NCI-H82 treated with DMSO at 0.1 percent for 48 hours (cell line): ENCODE measurements around the gene EIF4A3.

Source experiments
- DNase-seq: peaks from one replicate; lab custom pipeline; 2025; ENCODE audit not compliant: unreplicated experiment; lab: John Stamatoyannopoulos, UW

EIF4A3 gene

GRCh38 chr17:80114758-80115157 lies 32.2 kb downstream of the EIF4A3 start:
- DNase-seq: no peak

- no peak for DNase-seq
Measured at GRCh38 chr17:80113033-80113484, 33.9 kb downstream of the EIF4A3 start.

- DNase-seq: no peak
Measured at GRCh38 chr17:80112471-80113032, 34.4 kb downstream of the EIF4A3 start.

GRCh38 chr17:80111702-80112470 lies 35.0 kb downstream of the EIF4A3 start:
- no peak for DNase-seq

DNA sequence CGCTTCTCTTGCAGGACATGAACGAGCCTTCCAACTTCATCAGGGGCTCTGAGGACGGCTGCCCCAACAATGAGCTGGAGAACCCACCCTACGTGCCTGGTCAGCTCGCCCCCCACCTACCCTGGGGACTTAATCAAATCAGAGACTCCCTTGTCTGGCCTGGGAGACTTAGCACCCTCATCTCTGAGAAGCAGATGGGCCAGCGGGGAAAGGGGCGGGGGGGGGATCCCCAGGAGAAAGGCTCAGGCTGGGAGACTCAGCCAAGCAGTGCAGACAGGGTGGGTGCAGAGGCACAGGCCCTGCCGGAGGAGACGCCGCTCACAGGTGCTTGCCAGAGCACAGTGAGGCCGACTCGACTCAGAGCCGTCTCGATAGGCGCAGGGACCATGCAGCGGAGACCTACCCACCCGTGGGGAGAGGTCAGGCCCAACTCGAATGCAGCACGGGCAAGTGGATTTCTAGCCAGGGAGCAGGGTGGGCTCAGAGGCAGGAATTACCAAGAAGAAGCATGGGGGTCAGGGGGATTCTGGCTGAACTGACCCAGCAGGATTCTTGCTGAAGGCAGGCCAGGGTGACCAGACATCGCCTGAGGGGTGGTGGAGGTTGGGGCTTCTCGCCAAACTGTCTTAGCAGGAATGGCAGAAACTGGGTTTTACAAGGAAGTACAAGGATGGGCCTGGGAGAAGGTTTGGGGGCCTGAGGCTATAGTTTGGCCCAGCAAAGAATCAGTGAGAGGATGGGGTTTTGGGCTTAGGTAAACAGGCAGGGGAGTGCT lies 35.8 kb downstream of the EIF4A3 start:
- no peak for DNase-seq

GRCh38 chr17:80110447-80110812 lies 36.5 kb downstream of the EIF4A3 start:
- no peak for DNase-seq

GRCh38 chr17:80109713-80110446 lies 37.0 kb downstream of the EIF4A3 start:
- DNase-seq: no peak

GRCh38 chr17:80109066-80109660 lies 37.8 kb downstream of the EIF4A3 start:
- DNase-seq: no peak

- no peak for DNase-seq
Measured at GRCh38 chr17:80108036-80108971, 38.6 kb downstream of the EIF4A3 start.

- no peak for DNase-seq
Measured at GRCh38 chr17:80107231-80108021, 39.5 kb downstream of the EIF4A3 start.

- DNase-seq: no peak
Measured at GRCh38 chr17:80106751-80107150, 40.2 kb downstream of the EIF4A3 start.

GRCh38 chr17:80106176-80106575 lies 40.8 kb downstream of the EIF4A3 start:
- no peak for DNase-seq

DNA sequence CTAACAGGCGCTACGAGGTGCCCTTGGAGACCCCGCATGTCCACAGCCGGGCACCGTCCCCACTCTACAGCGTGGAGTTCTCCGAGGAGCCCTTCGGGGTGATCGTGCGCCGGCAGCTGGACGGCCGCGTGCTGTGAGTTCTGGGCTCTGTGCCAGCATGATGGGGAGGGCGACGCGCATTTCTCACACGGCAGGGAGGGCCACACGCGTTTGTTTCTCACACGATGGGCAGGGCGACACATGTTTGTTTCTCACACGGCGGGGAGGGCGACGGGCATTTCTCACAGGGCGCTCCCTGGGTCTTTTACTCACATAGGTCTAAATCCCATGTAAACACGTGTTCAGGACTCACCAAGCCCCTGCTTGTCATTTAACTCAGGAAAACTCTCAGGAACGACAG lies 41.2 kb downstream of the EIF4A3 start:
- DNase-seq: no peak

GRCh38 chr17:80104956-80105375 lies 42.0 kb downstream of the EIF4A3 start:
- no peak for DNase-seq

- DNase-seq: no peak
Measured at GRCh38 chr17:80104321-80104955, 42.5 kb downstream of the EIF4A3 start.

- DNase-seq: no peak
Measured at GRCh38 chr17:80103449-80104085, 43.4 kb downstream of the EIF4A3 start.

DNA sequence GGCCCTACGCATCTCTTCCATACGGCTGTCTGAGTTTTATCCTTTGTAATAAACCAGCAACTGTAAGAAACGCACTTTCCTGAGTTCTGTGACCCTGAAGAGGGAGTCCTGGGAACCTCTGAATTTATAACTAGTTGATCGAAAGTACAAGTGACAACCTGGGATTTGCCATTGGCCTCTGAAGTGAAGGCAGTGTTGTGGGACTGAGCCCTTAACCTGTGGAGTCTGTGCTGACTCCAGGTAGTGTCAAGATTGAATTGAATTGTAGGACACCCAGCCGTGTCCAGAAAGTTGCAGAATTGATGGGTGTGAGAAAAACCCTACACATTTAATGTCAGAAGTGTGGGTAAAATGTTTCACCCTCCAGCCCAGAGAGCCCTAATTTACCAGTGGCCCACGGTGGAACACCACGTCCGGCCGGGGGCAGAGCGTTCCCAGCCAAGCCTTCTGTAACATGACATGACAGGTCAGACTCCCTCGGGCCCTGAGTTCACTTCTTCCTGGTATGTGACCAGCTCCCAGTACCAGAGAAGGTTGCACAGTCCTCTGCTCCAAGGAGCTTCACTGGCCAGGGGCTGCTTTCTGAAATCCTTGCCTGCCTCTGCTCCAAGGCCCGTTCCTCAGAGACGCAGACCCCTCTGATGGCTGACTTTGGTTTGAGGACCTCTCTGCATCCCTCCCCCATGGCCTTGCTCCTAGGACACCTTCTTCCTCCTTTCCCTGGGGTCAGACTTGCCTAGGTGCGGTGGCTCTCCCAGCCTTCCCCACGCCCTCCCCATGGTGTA lies 44.1 kb downstream of the EIF4A3 start:
- DNase-seq: no peak
